Measurements from ENCODE around the gene AP2S1. TPM values are rescaled to one million over a fixed set of nuclear protein-coding genes. Genes with fewer than 3 reads are reported as not detected.

The AP2S1 gene
- total and polyA plus RNA-seq, 2 experiments from 2014 or later = 140 to 299 TPM

- peaks cover 39% of the 10 kb centered on the region for H3F3A ChIP-seq (replicated peaks; ENCODE audit: low read depth)
- Mint-ChIP-seq H3K4me3 (peak within 1 kb of the TSS; percentile 77), H3K4me1 (peaks cover 19% of the 10 kb centered on the region), H3K27me3 (ENCODE audit: insufficient read depth, low read depth, poor library complexity) (peaks cover 11% of the 10 kb centered on the region), H3K27ac (peak within 1 kb of the TSS; percentile 96), H3K36me3 (ENCODE audit: low read depth) (peaks cover 5% of the 10 kb centered on the region; the same call in 1 of the 3 replicates), H3K9me3 (no peaks in the 10 kb centered on the region; the same call in 2 of the 3 replicates)
- H3K79me2 ChIP-seq (replicated peaks; ENCODE audit: insufficient read depth) = peaks cover 64% of the 10 kb centered on the region
- H3K27me3 ChIP-seq (ENCODE audit: insufficient read depth) = no peaks in the 10 kb centered on the region
- peak within 1 kb of the TSS; percentile 97 for H3K27ac ChIP-seq (ENCODE audit: low read depth)
- no peak within 1 kb of the TSS; the same call in 1 of the 2 replicates for H2AFZ ChIP-seq
- H4K20me1 ChIP-seq (replicated peaks; ENCODE audit: insufficient read depth) = peaks cover 30% of the 10 kb centered on the region
- H3K36me3 ChIP-seq (ENCODE audit: insufficient read depth) = no peaks in the 10 kb centered on the region
- H3K4me3 ChIP-seq = peak within 1 kb of the TSS; percentile 95
- DNase-seq (ENCODE audit: low spot score) = peak; percentile 75
- peak within 1 kb of the TSS; percentile 100 for H3K4me2 ChIP-seq
- no peaks in the 10 kb centered on the region for H3K9me2 ChIP-seq (ENCODE audit: insufficient read depth)
- H3K4me1 ChIP-seq (ENCODE audit: insufficient read depth) = peaks cover 47% of the 10 kb centered on the region
- peak; percentile 5 for ATAC-seq
- no peak for TF ChIP-seq ZNF462 (CRISPR knock-in tag; IDR thresholded peaks at IDR 0.05)
- TF ChIP-seq POLR2AphosphoS5 (IDR thresholded peaks at IDR 0.05; ENCODE audit: low read depth) = no peak
- no peak for TF ChIP-seq STAT1 (IDR thresholded peaks at IDR 0.05; ENCODE audit: unreplicated experiment)
- no peak for TF ChIP-seq EZH2phosphoT487 (IDR thresholded peaks at IDR 0.05; ENCODE audit: unreplicated experiment)
- TF ChIP-seq ZNF331 (CRISPR knock-in tag; IDR thresholded peaks at IDR 0.05; ENCODE audit: low read depth) = no peak
- TF ChIP-seq NANOG (IDR thresholded peaks at IDR 0.05; ENCODE audit: borderline replicate concordance) = no peak
- no peak for TF ChIP-seq ZNF114 (CRISPR knock-in tag; IDR thresholded peaks at IDR 0.05)
These were observed 10.4 kb upstream of the AP2S1 start, which contains the start of gene ARHGAP35 for GRCh38 chr19:46860846-46861690. Gene ARHGAP35, plus strand, starts transcription at chr19:46860997. Its CDS starts 57,679 bp downstream, at chr19:46918676.

Data from GM23338 (cell line).